ENCODE results near the gene DLEU7. TPM values are rescaled to one million over a fixed set of nuclear protein-coding genes. Genes with fewer than 3 reads are reported as not detected.

DLEU7 gene
- polyA plus RNA-seq (2013, experiment 1 of 2) = not detected
- not detected for polyA plus RNA-seq (2013, experiment 2 of 2)

DNA sequence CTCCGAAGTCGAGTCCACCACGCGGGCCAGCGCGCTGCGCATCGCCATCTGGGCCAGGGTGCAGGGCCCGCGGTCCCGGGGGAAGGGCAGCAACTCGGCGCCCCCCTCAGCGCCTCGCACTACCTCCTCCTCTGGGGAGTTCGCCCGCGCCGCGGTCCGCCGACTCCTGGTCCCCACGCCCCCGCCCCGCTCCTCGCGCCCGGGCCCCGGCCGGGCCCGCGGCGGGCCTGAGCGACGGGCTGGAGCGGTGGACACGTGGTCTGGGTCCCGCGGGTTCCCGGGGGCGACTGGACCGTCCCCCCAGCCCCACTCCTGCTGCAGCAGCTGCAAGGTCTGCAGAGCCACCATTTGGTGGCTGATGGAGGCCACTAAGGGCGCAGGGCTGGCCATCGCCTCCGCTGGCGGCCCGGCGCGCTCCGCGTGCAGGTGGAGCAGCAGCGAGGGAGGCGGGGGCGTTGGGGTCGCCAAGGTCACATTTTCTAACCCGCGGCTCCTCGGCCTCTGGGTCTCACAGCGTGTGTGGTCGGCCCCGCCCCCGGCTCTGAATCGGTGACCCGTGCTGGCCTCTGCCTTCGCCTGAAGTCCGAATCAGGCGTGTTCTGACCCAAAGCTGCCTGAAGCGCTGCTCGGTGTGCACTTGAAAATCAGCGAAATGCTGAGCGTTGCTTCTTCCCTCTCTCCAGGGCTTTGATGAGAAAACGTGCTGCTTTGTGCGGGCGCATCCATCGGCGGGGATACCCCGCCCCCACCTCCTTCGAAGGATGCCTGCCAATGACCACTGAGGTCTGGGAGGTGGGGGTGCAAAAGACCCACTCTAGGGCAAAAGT, at the start of gene DLEU7:
TSS of gene DLEU7 (minus strand) at position 436 of the 827 bp plus-strand sequence. CDS start at position 390, 46 bp downstream.
- Histone ChIP-seq H3K9me3 (ENCODE audit: control insufficient read depth, low read length) (no peaks in the 10 kb centered on the region), H3K4me3 (ENCODE audit: extremely low read depth, insufficient read depth, low read length, poor library complexity, severe bottlenecking) (peak within 1 kb of the TSS; percentile 33), H3K4me1 (ENCODE audit: control insufficient read depth, insufficient read depth, low read length, poor library complexity, severe bottlenecking) (peaks cover 5% of the 10 kb centered on the region), H3K27ac (ENCODE audit: low read depth, low read length, severe bottlenecking) (no peak within 1 kb of the TSS), H3K36me3 (ENCODE audit: control insufficient read depth, insufficient read depth, low read length) (no peaks in the 10 kb centered on the region)
- WGBS, 2 experiments (ENCODE audit: insufficient coverage in 2 of 2) = 5% methylated on average over 44 of the region's 78 CpGs

- Histone ChIP-seq H3K4me3 (ENCODE audit: extremely low read depth, insufficient read depth, low read length, poor library complexity, severe bottlenecking) (no peak overlapping the region), H3K4me1 (ENCODE audit: control insufficient read depth, insufficient read depth, low read length, poor library complexity, severe bottlenecking) (no peaks in the 10 kb centered on the region), H3K9me3 (ENCODE audit: control insufficient read depth, low read length) (no peaks in the 10 kb centered on the region), H3K27ac (ENCODE audit: low read depth, low read length, severe bottlenecking) (no peak overlapping the region), H3K36me3 (ENCODE audit: control insufficient read depth, insufficient read depth, low read length) (no peaks in the 10 kb centered on the region)
- WGBS, 2 experiments (ENCODE audit: insufficient coverage in 2 of 2) = 72 to 74% methylated on average over 3 of the region's 7 CpGs
Observed at GRCh38 chr13:50892210-50892944, 48.9 kb upstream of the DLEU7 start.

GRCh38 chr13:50891206-50891605, 47.7 kb upstream of the DLEU7 start:
- Histone ChIP-seq H3K4me3 (ENCODE audit: extremely low read depth, insufficient read depth, low read length, poor library complexity, severe bottlenecking) (no peak overlapping the region), H3K36me3 (ENCODE audit: control insufficient read depth, insufficient read depth, low read length) (no peaks in the 10 kb centered on the region), H3K4me1 (ENCODE audit: control insufficient read depth, insufficient read depth, low read length, poor library complexity, severe bottlenecking) (no peaks in the 10 kb centered on the region), H3K9me3 (ENCODE audit: control insufficient read depth, low read length) (no peaks in the 10 kb centered on the region), H3K27ac (ENCODE audit: low read depth, low read length, severe bottlenecking) (no peak overlapping the region)

- WGBS, 2 experiments (ENCODE audit: insufficient coverage in 2 of 2) = 78 to 100% methylated on average over 1 of the region's 1 CpG
- H3K4me1 ChIP-seq (ENCODE audit: control insufficient read depth, insufficient read depth, low read length, poor library complexity, severe bottlenecking) = no peaks in the 10 kb centered on the region
- H3K36me3 ChIP-seq (ENCODE audit: control insufficient read depth, insufficient read depth, low read length) = no peaks in the 10 kb centered on the region
- no peak overlapping the region for H3K4me3 ChIP-seq (ENCODE audit: extremely low read depth, insufficient read depth, low read length, poor library complexity, severe bottlenecking)
- no peaks in the 10 kb centered on the region for H3K9me3 ChIP-seq (ENCODE audit: control insufficient read depth, low read length)
- no peak overlapping the region for H3K27ac ChIP-seq (ENCODE audit: low read depth, low read length, severe bottlenecking)
Observed at GRCh38 chr13:50889317-50889716, 45.8 kb upstream of the DLEU7 start.

DNA sequence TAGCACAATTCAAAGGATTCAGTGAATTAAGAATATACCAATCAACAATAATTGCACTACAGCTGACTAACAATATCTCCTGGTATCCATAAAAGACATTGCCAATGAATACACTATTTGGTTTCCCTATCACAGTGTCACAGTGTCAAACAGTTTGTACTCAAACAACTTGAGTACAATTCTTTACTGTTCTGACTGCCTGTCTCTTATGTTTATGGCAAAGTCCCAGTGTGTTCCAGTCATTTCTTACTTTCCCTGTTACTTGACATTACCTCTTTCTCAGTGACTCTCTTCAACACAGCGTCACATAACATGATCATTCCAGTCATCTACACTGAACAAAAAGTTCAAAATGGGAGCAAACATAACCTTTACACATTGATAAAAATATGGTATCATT, 44.9 kb upstream of the DLEU7 start:
- no peaks in the 10 kb centered on the region for H3K36me3 ChIP-seq (ENCODE audit: control insufficient read depth, insufficient read depth, low read length)
- no peaks in the 10 kb centered on the region for H3K9me3 ChIP-seq (ENCODE audit: control insufficient read depth, low read length)
- 100% methylated on average over 1 of the region's 1 CpG; no CpG with 5 or more reads in 1 of the 2 experiments for WGBS, 2 experiments (ENCODE audit: insufficient coverage in 2 of 2)
- no peak overlapping the region for H3K4me3 ChIP-seq (ENCODE audit: extremely low read depth, insufficient read depth, low read length, poor library complexity, severe bottlenecking)
- no peaks in the 10 kb centered on the region for H3K4me1 ChIP-seq (ENCODE audit: control insufficient read depth, insufficient read depth, low read length, poor library complexity, severe bottlenecking)
- no peak overlapping the region for H3K27ac ChIP-seq (ENCODE audit: low read depth, low read length, severe bottlenecking)

DNA sequence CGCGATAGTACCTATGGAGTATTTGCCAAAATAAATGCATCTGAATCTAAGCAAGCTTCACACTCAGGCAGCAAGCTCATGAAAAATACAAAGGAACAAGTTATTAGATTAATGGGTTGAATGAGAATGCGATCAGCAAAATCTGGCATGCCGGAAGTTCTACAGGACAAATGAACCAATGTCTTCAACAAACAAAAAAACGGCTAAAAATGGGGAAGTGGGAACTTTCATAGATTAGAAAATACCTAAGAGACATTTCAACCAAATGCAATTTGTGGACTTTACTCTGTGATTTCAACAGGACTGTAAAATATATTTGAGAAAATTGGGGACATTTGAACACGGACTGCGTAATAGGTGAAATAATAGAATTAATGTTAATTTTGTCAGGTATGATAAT, 43.7 kb upstream of the DLEU7 start:
- WGBS, 2 experiments (ENCODE audit: insufficient coverage in 2 of 2) = 100% methylated on average over 4 of the region's 7 CpGs; no CpG with 5 or more reads in 1 of the 2 experiments
- H3K4me3 ChIP-seq (ENCODE audit: extremely low read depth, insufficient read depth, low read length, poor library complexity, severe bottlenecking) = no peak overlapping the region
- H3K4me1 ChIP-seq (ENCODE audit: control insufficient read depth, insufficient read depth, low read length, poor library complexity, severe bottlenecking) = no peaks in the 10 kb centered on the region
- no peaks in the 10 kb centered on the region for H3K36me3 ChIP-seq (ENCODE audit: control insufficient read depth, insufficient read depth, low read length)
- H3K9me3 ChIP-seq (ENCODE audit: control insufficient read depth, low read length) = no peaks in the 10 kb centered on the region
- no peak overlapping the region for H3K27ac ChIP-seq (ENCODE audit: low read depth, low read length, severe bottlenecking)

GRCh38 chr13:50884265-50884664, 40.8 kb upstream of the DLEU7 start:
- Histone ChIP-seq H3K4me3 (ENCODE audit: extremely low read depth, insufficient read depth, low read length, poor library complexity, severe bottlenecking) (no peak overlapping the region), H3K4me1 (ENCODE audit: control insufficient read depth, insufficient read depth, low read length, poor library complexity, severe bottlenecking) (no peaks in the 10 kb centered on the region), H3K36me3 (ENCODE audit: control insufficient read depth, insufficient read depth, low read length) (no peaks in the 10 kb centered on the region), H3K9me3 (ENCODE audit: control insufficient read depth, low read length) (no peaks in the 10 kb centered on the region), H3K27ac (ENCODE audit: low read depth, low read length, severe bottlenecking) (no peak overlapping the region)
- 83 to 100% methylated on average over 1 of the region's 1 CpG for WGBS, 2 experiments (ENCODE audit: insufficient coverage in 2 of 2)

DNA sequence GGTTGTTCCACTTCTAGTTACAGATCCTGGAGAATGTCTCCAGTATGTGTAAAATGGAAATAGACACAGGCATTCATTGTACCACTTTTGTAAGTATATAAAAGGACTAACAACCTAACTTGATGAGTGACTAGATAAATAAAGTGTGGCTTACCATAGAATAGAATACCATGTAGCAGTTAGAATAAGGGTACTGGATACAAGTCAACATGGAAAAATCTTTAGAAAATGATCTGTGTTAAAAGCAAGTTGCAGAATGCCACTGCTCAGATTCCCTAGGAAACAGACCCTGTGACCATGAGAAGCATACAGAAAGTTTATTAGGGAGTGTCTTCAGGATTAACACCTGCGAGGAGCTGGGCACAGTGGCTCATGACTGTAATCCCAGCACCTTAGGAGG, 40.2 kb upstream of the DLEU7 start:
- H3K4me1 ChIP-seq (ENCODE audit: control insufficient read depth, insufficient read depth, low read length, poor library complexity, severe bottlenecking) = no peaks in the 10 kb centered on the region
- H3K27ac ChIP-seq (ENCODE audit: low read depth, low read length, severe bottlenecking) = no peak overlapping the region
- H3K4me3 ChIP-seq (ENCODE audit: extremely low read depth, insufficient read depth, low read length, poor library complexity, severe bottlenecking) = no peak overlapping the region
- no peaks in the 10 kb centered on the region for H3K36me3 ChIP-seq (ENCODE audit: control insufficient read depth, insufficient read depth, low read length)
- WGBS, 2 experiments (ENCODE audit: insufficient coverage in 2 of 2) = 57 to 75% methylated on average over 1 of the region's 1 CpG
- H3K9me3 ChIP-seq (ENCODE audit: control insufficient read depth, low read length) = no peaks in the 10 kb centered on the region

GRCh38 chr13:50882816-50883435, 39.4 kb upstream of the DLEU7 start:
- no peaks in the 10 kb centered on the region for H3K36me3 ChIP-seq (ENCODE audit: control insufficient read depth, insufficient read depth, low read length)
- H3K27ac ChIP-seq (ENCODE audit: low read depth, low read length, severe bottlenecking) = no peak overlapping the region
- no peak overlapping the region for H3K4me3 ChIP-seq (ENCODE audit: extremely low read depth, insufficient read depth, low read length, poor library complexity, severe bottlenecking)
- 88 to 94% methylated on average over 3 to 4 of the region's 5 CpGs for WGBS, 2 experiments (ENCODE audit: insufficient coverage in 2 of 2)
- H3K9me3 ChIP-seq (ENCODE audit: control insufficient read depth, low read length) = no peaks in the 10 kb centered on the region
- H3K4me1 ChIP-seq (ENCODE audit: control insufficient read depth, insufficient read depth, low read length, poor library complexity, severe bottlenecking) = no peaks in the 10 kb centered on the region

DNA sequence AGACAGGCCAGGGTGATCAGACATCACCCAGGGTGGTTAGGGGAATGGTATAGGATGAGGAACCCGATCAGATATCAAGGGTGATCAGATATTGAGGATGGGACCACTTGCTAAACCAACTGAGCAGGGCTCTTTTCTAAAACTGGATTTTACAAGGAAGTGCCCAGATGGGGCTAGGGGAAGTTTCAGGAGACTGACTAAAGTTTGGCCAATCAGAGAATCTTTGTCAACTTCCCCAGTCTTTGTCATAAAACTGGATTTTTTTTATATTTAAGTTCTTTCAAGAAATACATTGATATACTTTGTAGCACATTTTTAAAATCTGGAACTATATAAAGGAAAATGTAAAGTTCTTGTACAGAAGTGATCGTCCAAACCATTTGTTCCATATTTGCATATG, 30.5 kb upstream of the DLEU7 start:
- Histone ChIP-seq H3K9me3 (ENCODE audit: control insufficient read depth, low read length) (no peaks in the 10 kb centered on the region), H3K4me3 (ENCODE audit: extremely low read depth, insufficient read depth, low read length, poor library complexity, severe bottlenecking) (no peak overlapping the region), H3K4me1 (ENCODE audit: control insufficient read depth, insufficient read depth, low read length, poor library complexity, severe bottlenecking) (no peaks in the 10 kb centered on the region), H3K36me3 (ENCODE audit: control insufficient read depth, insufficient read depth, low read length) (no peaks in the 10 kb centered on the region), H3K27ac (ENCODE audit: low read depth, low read length, severe bottlenecking) (no peak overlapping the region)
- WGBS, 2 experiments (ENCODE audit: insufficient coverage in 2 of 2) = 86% methylated on average over 1 of the region's 2 CpGs; no CpG with 5 or more reads in 1 of the 2 experiments
